NAMALWA (cell line): ENCODE measurements around the gene ZBTB46.

Experiments used
- DNase-seq: peaks from one replicate; pipeline ENCODE4 v3.0.0-alpha.2; 2015; ENCODE audit warnings: low spot score

Gene ZBTB46

GRCh38 chr20:63836458-63837344 lies 5.6 kb upstream of the ZBTB46 start:
- no peak for DNase-seq

GRCh38 chr20:63835021-63835858 lies 4.2 kb upstream of the ZBTB46 start:
- peak; percentile 45 for DNase-seq

GRCh38 chr20:63834491-63834880 lies 3.4 kb upstream of the ZBTB46 start:
- DNase-seq, result no peak

GRCh38 chr20:63833776-63834490 lies 2.9 kb upstream of the ZBTB46 start:
- DNase-seq, result no peak

- no peak for DNase-seq
Measured at GRCh38 chr20:63831993-63832686, 1.1 kb upstream of the ZBTB46 start.

GRCh38 chr20:63831646-63831992 lies 555 bp upstream of the ZBTB46 start:
- DNase-seq, result no peak

GRCh38 chr20:63829945-63830835 lies 874 bp downstream of the ZBTB46 start:
- DNase-seq, result no peak

- DNase-seq, result no peak
Measured at GRCh38 chr20:63829603-63829944, 1.5 kb downstream of the ZBTB46 start.

GRCh38 chr20:63828951-63829350 lies 2.1 kb downstream of the ZBTB46 start:
- no peak for DNase-seq

- DNase-seq, result no peak
Measured at GRCh38 chr20:63828545-63828944, 2.5 kb downstream of the ZBTB46 start.

- DNase-seq, result no peak
Measured at GRCh38 chr20:63828124-63828523, 2.9 kb downstream of the ZBTB46 start.

- DNase-seq, result no peak
Measured at GRCh38 chr20:63826753-63827152, 4.3 kb downstream of the ZBTB46 start.

- no peak for DNase-seq
Measured at GRCh38 chr20:63825331-63826118, 5.5 kb downstream of the ZBTB46 start.

- no peak for DNase-seq
Measured at GRCh38 chr20:63823691-63824311, 7.3 kb downstream of the ZBTB46 start.

- no peak for DNase-seq
Measured at GRCh38 chr20:63822276-63822696, 8.8 kb downstream of the ZBTB46 start.

GRCh38 chr20:63821811-63822210 lies 9.3 kb downstream of the ZBTB46 start:
- peak; percentile 40 for DNase-seq

GRCh38 chr20:63819224-63819921 lies 11.7 kb downstream of the ZBTB46 start:
- no peak for DNase-seq

GRCh38 chr20:63815615-63816253 lies 15.3 kb downstream of the ZBTB46 start:
- no peak for DNase-seq
